PC-3 (cell line): ENCODE measurements around the gene LRRC37A3.
"Not testable (repeated sequence)": the region's sequence is repeated elsewhere in the genome, so short reads cannot be mapped to it uniquely, and the experiment has no call there.

Source experiments
- EZH2 ChIP-seq: fragments of 300-600 bp; sonication (generic); IDR thresholded peaks from one replicate; pipeline ENCODE4 v1.6.1; 2017; ENCODE audit warnings: antibody characterized with exemption, mild to moderate bottlenecking, low read length; ENCODE audit not compliant: unreplicated experiment
- TF ChIP-seq, protein P1 (sequence below): fragments of 300-600 bp; sonication (generic); conservative IDR thresholded peaks from 2 replicates; pipeline ENCODE4 v1.5.1; 2017; ENCODE audit warnings: antibody characterized with exemption, low read depth, mild to moderate bottlenecking, low read length

DNA sequence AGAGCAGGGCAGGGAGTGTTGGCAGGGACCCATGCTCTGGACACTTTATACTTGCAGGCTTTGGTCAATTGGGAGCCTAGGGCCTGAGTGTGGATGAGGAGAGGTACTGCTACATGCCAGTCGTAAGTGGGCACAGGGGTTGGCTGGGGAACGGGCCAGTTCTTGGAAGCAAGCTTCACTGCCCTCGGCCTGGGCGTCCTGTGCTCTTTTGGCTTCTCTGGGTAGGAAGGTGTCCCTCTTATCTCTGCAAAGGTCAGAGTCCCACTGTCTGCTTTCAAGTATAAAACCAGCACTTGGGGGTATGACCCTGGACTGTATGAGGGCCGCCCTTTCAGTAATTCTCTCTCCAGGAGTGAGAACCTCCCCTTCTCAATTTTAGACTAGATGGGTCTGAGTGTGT is 80.8 kb downstream of the LRRC37A3 start:
- TF ChIP-seq EZH2 = not testable (repeated sequence)
- TF ChIP-seq, protein P1, sequence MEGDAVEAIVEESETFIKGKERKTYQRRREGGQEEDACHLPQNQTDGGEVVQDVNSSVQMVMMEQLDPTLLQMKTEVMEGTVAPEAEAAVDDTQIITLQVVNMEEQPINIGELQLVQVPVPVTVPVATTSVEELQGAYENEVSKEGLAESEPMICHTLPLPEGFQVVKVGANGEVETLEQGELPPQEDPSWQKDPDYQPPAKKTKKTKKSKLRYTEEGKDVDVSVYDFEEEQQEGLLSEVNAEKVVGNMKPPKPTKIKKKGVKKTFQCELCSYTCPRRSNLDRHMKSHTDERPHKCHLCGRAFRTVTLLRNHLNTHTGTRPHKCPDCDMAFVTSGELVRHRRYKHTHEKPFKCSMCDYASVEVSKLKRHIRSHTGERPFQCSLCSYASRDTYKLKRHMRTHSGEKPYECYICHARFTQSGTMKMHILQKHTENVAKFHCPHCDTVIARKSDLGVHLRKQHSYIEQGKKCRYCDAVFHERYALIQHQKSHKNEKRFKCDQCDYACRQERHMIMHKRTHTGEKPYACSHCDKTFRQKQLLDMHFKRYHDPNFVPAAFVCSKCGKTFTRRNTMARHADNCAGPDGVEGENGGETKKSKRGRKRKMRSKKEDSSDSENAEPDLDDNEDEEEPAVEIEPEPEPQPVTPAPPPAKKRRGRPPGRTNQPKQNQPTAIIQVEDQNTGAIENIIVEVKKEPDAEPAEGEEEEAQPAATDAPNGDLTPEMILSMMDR = not testable (repeated sequence)
